Caco-2 (cell line): ENCODE measurements around the gene PLXNA2. TPM values are rescaled to one million over a fixed set of nuclear protein-coding genes. Genes with fewer than 3 reads are reported as not detected.

Source experiments
- BruUV-seq: library from RNA; stranded (reverse); fragments of 400-500 nt; replicated peaks from 2 replicates; lab custom pipeline; 2021; lab: Mats Ljungman, UMichigan
- CTCF ChIA-PET: fragments of 300-600 bp; sonication (Branson Sonifier 250); formaldehyde crosslinking; loops from one replicate; lab custom pipeline; 2022; ENCODE audit warnings: antibody characterized with exemption; lab: Charles Lee
- POLR2A ChIA-PET: fragments of 300-600 bp; sonication (Branson Sonifier 250); formaldehyde crosslinking; loops from one replicate; lab custom pipeline; 2022; ENCODE audit warnings: antibody characterized with exemption; lab: Charles Lee
- DNase-seq, 2 experiments: peaks; one replicate each; pipeline versions ENCODE4 v3.0.0 to v3.0.0-alpha.2; 2020 to 2022
- H3K27me3 ChIP-seq: replicated peaks from 2 replicates; pipeline ENCODE4 v1.6.0; 2011; ENCODE audit warnings: low read length; ENCODE audit not compliant: control insufficient read depth, insufficient read depth
- H3K36me3 ChIP-seq: 2 replicates; pipeline ENCODE4 v1.5.1; 2011; ENCODE audit warnings: low read length; ENCODE audit not compliant: control insufficient read depth, insufficient read depth
- H3K4me1 ChIP-seq: fragments of 250-450 bp; sonication (Bioruptor Pico); 2 replicates; pipeline ENCODE4 v1.5.1; 2020; ENCODE audit warnings: mild to moderate bottlenecking
- H3K4me3 ChIP-seq: 2 replicates; pipeline ENCODE4 v1.5.1; 2011; ENCODE audit warnings: low read depth, mild to moderate bottlenecking, control low read depth, low read length
- H3K9me3 ChIP-seq: fragments of 250-450 bp; sonication (Bioruptor Pico); 2 replicates; pipeline ENCODE4 v1.5.1; 2020; ENCODE audit warnings: mild to moderate bottlenecking, moderate library complexity
- H3K27ac Mint-ChIP-seq: one replicate; pipeline ENCODE4 v1.8.0; 2022; ENCODE audit warnings: mixed read lengths; ENCODE audit not compliant: unreplicated experiment
- H3K27me3 Mint-ChIP-seq: one replicate; pipeline ENCODE4 v1.8.0; 2022; ENCODE audit warnings: mixed read lengths; ENCODE audit not compliant: insufficient read depth, unreplicated experiment
- H3K36me3 Mint-ChIP-seq: one replicate; pipeline ENCODE4 v1.8.0; 2022; ENCODE audit warnings: mild to moderate bottlenecking, mixed read lengths; ENCODE audit not compliant: insufficient read depth, unreplicated experiment
- H3K4me1 Mint-ChIP-seq: one replicate; pipeline ENCODE4 v1.8.0; 2022; ENCODE audit warnings: low read depth, mixed read lengths; ENCODE audit not compliant: unreplicated experiment
- H3K4me3 Mint-ChIP-seq: one replicate; pipeline ENCODE4 v1.8.0; 2022; ENCODE audit warnings: mild to moderate bottlenecking, moderate library complexity, mixed read lengths; ENCODE audit not compliant: unreplicated experiment
- H3K9me3 Mint-ChIP-seq: one replicate; pipeline ENCODE4 v1.8.0; 2022; ENCODE audit warnings: mixed read lengths; ENCODE audit not compliant: unreplicated experiment
- intact Hi-C: fragments of 100-400 bp; cut with micrococcal nuclease; formaldehyde crosslinking; loops from one replicate; pipeline ENCODE4 v1.10.0; 2022; ENCODE audit not compliant: unreplicated experiment
- total RNA-seq: library from RNA; stranded (reverse); gene quantifications from 2 replicates; pipeline ENCODE4 v1.2.3, GENCODE V29; 2022
- TF ChIP-seq, protein P1 (sequence below), 2 experiments: fragments of 200-600 bp in 1 of 2; IDR thresholded peaks; 1 replicate in 1 of 2; 2 replicates in 1 of 2; pipeline versions ENCODE4 v1.5.1 to v1.8.0; 2011 to 2022; ENCODE audit warnings: antibody characterized with exemption in 1 of 2, control low read depth in 1 of 2, inconsistent platforms in 1 of 2, low read depth in 1 of 2, low read length in 1 of 2, mild to moderate bottlenecking in 1 of 2, moderate library complexity in 1 of 2; ENCODE audit not compliant: insufficient read depth in 1 of 2, severe bottlenecking in 1 of 2, unreplicated experiment in 1 of 2

PLXNA2 gene
- total RNA-seq, 1 experiment from 2014 or later: 3.2 TPM

DNA sequence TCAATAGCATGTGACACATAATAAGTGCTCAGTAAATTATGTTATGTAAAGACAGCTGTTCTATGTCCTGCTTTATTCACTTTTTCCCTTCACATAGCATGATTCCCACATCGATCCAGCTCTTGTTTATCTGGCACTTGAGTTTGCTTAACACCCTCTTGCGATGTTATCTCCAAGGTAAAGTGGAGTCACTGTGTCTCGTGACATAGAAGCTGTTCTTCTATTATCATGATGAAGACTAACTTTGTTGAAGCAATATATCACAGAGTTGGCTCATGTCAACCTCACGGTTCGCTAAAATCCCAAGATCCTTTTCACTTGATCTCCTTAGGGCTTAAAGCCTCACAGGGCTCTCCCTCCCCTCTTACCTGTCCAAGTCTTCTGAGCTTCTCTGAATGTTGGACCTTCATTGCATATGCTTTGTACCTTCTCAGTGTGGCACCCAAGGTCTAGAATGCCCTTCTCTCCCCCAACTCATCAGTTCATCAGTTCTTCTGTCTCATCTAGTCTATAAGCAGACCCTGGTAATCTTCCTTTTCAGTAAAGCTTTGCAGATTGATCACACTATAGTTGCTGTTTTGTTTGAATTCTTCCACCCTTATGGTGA lies 38.0 kb downstream of the PLXNA2 start:
- Histone ChIP-seq H3K4me3 (no peak overlapping the region), H3K27me3 (no peaks in the 10 kb centered on the region), H3K4me1 (peaks cover 39% of the 10 kb centered on the region), H3K9me3 (no peaks in the 10 kb centered on the region), H3K36me3 (no peaks in the 10 kb centered on the region)
- POLR2A ChIA-PET: no interaction called here
- no peak for DNase-seq
- TF ChIP-seq, protein P1, sequence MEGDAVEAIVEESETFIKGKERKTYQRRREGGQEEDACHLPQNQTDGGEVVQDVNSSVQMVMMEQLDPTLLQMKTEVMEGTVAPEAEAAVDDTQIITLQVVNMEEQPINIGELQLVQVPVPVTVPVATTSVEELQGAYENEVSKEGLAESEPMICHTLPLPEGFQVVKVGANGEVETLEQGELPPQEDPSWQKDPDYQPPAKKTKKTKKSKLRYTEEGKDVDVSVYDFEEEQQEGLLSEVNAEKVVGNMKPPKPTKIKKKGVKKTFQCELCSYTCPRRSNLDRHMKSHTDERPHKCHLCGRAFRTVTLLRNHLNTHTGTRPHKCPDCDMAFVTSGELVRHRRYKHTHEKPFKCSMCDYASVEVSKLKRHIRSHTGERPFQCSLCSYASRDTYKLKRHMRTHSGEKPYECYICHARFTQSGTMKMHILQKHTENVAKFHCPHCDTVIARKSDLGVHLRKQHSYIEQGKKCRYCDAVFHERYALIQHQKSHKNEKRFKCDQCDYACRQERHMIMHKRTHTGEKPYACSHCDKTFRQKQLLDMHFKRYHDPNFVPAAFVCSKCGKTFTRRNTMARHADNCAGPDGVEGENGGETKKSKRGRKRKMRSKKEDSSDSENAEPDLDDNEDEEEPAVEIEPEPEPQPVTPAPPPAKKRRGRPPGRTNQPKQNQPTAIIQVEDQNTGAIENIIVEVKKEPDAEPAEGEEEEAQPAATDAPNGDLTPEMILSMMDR (IDR thresholded peaks at IDR 0.05; ENCODE audit: insufficient read depth in 1 of 2, low read depth in 1 of 2, low read length in 1 of 2, severe bottlenecking in 1 of 2, unreplicated experiment in 1 of 2): no peak
- Mint-ChIP-seq H3K36me3 (no peaks in the 10 kb centered on the region), H3K4me3 (no peak overlapping the region), H3K9me3 (no peaks in the 10 kb centered on the region), H3K27me3 (no peaks in the 10 kb centered on the region), H3K27ac (no peak overlapping the region), H3K4me1 (peaks cover 30% of the 10 kb centered on the region)
- intact Hi-C loops: no loop called here
- no TSS peak for BruUV-seq
- CTCF ChIA-PET: interaction anchor here (0.7 kb wide), 1 partner anchor 1370 kb away, joined by 6 read pairs; no protein-coding TSS in a partner anchor

DNA sequence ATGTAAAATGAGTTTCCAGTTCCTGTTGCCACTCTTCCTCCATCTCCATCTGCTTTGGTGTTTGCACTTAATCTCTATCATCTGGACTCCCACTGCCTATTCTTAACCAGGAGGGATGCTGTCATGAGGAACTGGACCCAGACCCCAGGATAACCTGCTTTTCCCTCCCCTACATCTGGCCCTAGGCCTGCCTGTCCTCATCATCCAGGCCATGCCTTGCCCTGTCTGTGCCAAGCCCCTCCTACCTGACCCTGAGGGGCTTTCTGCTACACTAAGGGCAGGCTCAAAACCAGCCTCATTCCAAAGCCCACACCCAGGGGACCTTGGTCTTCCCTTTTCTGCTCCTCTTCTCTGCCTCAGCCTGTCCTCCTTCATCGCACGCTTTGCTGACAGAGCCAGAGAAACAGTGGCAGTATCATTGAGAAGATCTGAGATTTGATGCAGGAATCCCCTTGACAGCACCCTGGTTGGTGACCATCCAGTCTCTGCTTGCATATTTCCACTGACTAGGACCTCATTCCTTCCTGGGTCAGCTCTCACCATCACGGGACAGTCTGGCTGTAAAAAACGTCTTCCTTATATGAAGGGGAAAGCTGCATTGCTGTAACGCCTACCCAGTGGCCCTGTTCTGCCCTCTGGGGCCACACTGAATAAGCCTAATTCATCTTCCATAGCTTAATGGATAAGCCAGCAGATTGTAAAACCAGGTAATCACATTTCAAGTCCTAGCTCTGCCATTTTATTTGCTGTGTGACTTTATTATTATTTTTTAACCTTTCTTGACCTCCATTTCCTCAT lies 38.8 kb downstream of the PLXNA2 start:
- Mint-ChIP-seq H3K27ac (no peak overlapping the region), H3K27me3 (no peaks in the 10 kb centered on the region), H3K4me3 (no peak overlapping the region), H3K36me3 (no peaks in the 10 kb centered on the region), H3K9me3 (no peaks in the 10 kb centered on the region), H3K4me1 (peaks cover 35% of the 10 kb centered on the region)
- Histone ChIP-seq H3K4me1 (peaks cover 45% of the 10 kb centered on the region), H3K27me3 (no peaks in the 10 kb centered on the region), H3K36me3 (no peaks in the 10 kb centered on the region), H3K9me3 (no peaks in the 10 kb centered on the region), H3K4me3 (no peak overlapping the region)
- no TSS peak for BruUV-seq
- TF ChIP-seq, protein P1 (IDR thresholded peaks at IDR 0.05; ENCODE audit: insufficient read depth in 1 of 2, low read depth in 1 of 2, low read length in 1 of 2, severe bottlenecking in 1 of 2, unreplicated experiment in 1 of 2): no peak
- DNase-seq: no peak
- POLR2A ChIA-PET: no interaction called here
- intact Hi-C loops: no loop called here
- CTCF ChIA-PET: no interaction called here

DNA sequence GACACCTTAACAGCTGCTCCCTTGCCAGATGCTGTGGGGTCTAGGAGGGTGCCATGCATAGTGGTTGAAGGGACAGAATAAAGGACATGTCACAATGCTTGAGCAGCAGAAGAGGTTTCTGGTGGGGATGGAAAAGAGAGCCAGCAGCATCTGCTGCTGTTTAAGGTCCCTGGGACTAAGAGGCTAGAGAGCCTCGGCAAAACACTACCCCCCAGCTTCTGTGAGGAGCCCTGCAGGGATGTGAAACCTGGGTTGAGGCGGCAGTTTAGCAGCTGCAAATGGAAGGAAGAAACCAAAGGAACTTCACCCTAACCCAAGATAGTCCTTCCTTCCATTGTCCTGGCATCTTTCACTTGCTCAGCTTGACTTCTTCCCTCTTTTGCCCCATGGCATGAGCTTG lies 39.4 kb downstream of the PLXNA2 start:
- Mint-ChIP-seq H3K4me3 (no peak overlapping the region), H3K9me3 (no peaks in the 10 kb centered on the region), H3K27ac (no peak overlapping the region), H3K4me1 (peaks cover 35% of the 10 kb centered on the region), H3K36me3 (no peaks in the 10 kb centered on the region), H3K27me3 (no peaks in the 10 kb centered on the region)
- TF ChIP-seq, protein P1 (IDR thresholded peaks at IDR 0.05; ENCODE audit: insufficient read depth in 1 of 2, low read depth in 1 of 2, low read length in 1 of 2, severe bottlenecking in 1 of 2, unreplicated experiment in 1 of 2): no peak
- no peak for DNase-seq
- no peaks in the 10 kb centered on the region for H3K9me3 ChIP-seq
- H3K4me1 ChIP-seq: peaks cover 45% of the 10 kb centered on the region
- no peaks in the 10 kb centered on the region for H3K27me3 ChIP-seq
- POLR2A ChIA-PET: no interaction called here
- no peak overlapping the region for H3K4me3 ChIP-seq
- no peaks in the 10 kb centered on the region for H3K36me3 ChIP-seq
- BruUV-seq: no TSS peak
- CTCF ChIA-PET: no interaction called here
- intact Hi-C loops: no loop called here
